ENCODE data around the gene ZNF317. TPM values are rescaled to one million over a fixed set of nuclear protein-coding genes. Genes with fewer than 3 reads are reported as not detected.
A peak's percentile ranks its signal among the peaks of the same experiment; 100 is the strongest.

The ZNF317 gene
- total and polyA plus RNA-seq, 12 donors, result 18.3 to 69.7 (median 28.1) TPM

DNA sequence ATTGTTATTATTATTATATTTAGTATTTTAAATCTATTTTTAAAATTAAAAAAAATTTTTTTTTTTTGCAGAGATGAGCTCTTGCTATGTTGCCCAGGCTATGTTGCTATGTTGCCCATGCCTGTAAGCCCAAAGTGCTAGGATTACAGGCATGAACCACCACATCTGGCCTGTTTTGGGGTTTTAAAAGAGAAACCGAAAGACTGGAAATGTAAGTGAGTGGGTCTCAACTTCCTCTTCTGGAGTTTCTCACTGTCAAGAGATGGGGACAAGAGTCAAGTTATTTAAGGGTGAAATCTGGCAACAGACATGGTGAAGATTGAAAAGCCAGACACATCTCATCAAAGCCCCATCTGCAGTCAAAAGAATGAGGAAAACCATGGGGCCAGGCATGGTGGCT lies 9.2 kb upstream of the ZNF317 start:
- Histone ChIP-seq H3K36me3 (replicated peaks in 1 of 2) (no peaks in the 10 kb centered on the region), H3K4me1 (replicated peaks in 1 of 2) (no peaks in the 10 kb centered on the region), H3K4me3 (no peak overlapping the region), H3K27ac (no peak overlapping the region), H3K27me3 (peaks cover 10% of the 10 kb centered on the region), H3K9me3 (replicated peaks in 1 of 3) (no peaks in the 10 kb centered on the region)
- TF ChIP-seq, protein P1, sequence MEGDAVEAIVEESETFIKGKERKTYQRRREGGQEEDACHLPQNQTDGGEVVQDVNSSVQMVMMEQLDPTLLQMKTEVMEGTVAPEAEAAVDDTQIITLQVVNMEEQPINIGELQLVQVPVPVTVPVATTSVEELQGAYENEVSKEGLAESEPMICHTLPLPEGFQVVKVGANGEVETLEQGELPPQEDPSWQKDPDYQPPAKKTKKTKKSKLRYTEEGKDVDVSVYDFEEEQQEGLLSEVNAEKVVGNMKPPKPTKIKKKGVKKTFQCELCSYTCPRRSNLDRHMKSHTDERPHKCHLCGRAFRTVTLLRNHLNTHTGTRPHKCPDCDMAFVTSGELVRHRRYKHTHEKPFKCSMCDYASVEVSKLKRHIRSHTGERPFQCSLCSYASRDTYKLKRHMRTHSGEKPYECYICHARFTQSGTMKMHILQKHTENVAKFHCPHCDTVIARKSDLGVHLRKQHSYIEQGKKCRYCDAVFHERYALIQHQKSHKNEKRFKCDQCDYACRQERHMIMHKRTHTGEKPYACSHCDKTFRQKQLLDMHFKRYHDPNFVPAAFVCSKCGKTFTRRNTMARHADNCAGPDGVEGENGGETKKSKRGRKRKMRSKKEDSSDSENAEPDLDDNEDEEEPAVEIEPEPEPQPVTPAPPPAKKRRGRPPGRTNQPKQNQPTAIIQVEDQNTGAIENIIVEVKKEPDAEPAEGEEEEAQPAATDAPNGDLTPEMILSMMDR (IDR thresholded peaks at IDR 0.05), result no peak
- no peak for TF ChIP-seq POLR2A (IDR thresholded peaks at IDR 0.05)
- DNase-seq, result no peak
- intact Hi-C loops (cut with DNase I), result loop anchor here in 1 of 2 donors (10.0 kb wide), 2 partner anchors 494 to 664 kb away; partner anchors contain the start of gene ZNF561
- WGBS, 4 donors, result 50 to 81% (median 56%) methylated on average over 1 of the region's 1 CpG

DNA sequence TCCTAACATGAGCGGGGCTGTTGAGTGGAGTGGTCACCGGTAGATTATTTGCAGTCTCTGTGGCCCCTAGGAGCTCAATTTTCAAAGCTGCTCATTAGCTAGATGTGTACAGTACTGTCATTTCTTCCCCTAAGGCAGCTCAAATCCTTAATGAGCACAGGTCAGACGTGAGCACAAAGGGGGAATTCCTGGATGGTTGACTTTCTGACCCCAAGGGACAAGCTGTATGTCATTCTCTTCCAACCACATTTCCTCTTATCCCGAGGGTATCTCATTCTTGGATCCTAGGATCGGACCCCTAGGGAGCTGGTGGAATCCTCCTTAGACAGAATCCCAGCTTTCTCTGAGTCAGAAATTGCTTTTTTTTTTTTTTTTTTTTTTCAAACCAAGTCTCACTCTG lies 7.8 kb upstream of the ZNF317 start:
- peaks cover 10% of the 10 kb centered on the region for H3K27me3 ChIP-seq
- no peaks in the 10 kb centered on the region for H3K9me3 ChIP-seq (replicated peaks in 1 of 3)
- intact Hi-C loops (cut with DNase I), result loop anchor here in 1 of 2 donors (10.0 kb wide), 2 partner anchors 492 to 662 kb away; partner anchors contain the start of gene ZNF561
- no peak for DNase-seq
- WGBS, 4 donors, result 62 to 69% (median 66%) methylated on average over 5 of the region's 5 CpGs
- no peak overlapping the region for H3K27ac ChIP-seq
- no peaks in the 10 kb centered on the region for H3K4me1 ChIP-seq (replicated peaks in 1 of 2)
- no peak overlapping the region for H3K4me3 ChIP-seq
- TF ChIP-seq, protein P1 (IDR thresholded peaks at IDR 0.05), result no peak
- TF ChIP-seq POLR2A (IDR thresholded peaks at IDR 0.05), result no peak
- H3K36me3 ChIP-seq (replicated peaks in 1 of 2), result no peaks in the 10 kb centered on the region

DNA sequence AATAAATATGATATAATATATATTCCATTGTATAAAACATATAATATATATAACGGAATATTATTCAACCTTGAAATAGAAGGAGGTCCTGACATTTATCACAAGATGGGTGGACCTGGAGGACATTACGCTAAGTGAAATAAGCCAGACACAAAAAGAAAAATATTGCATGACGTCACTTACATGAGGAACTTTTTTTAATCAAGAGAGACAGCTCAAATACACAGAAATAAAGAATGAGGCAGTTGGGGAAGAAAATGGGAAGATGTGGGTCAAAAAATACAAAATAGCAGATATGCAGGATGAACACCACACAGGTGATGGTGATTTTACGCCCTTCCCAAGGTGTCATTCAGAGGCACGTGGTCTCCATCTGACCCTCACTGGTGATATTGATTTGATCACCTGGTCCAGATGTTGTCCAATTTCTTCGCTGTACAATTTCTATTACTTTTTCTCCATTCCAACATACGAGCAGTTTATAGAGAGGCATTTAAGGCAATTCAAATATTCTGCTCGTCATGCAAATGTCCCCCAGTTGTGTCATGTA lies 513 bp upstream of the ZNF317 start:
- Histone ChIP-seq H3K9me3 (replicated peaks in 1 of 3) (peaks cover 0 to 3% (median 0%) of the 10 kb centered on the region in 3 donors), H3K4me3 (peak overlapping the region in 3 of 4 donors; percentile 25 to 94 (median 75)), H3K27ac (peak overlapping the region in 4 of 5 donors; percentile 71 to 92 (median 92)), H3K36me3 (replicated peaks in 1 of 2) (no peaks in the 10 kb centered on the region), H3K4me1 (replicated peaks in 1 of 2) (peaks cover 0 to 22% of the 10 kb centered on the region in 2 donors), H3K27me3 (no peaks in the 10 kb centered on the region)
- WGBS, 4 donors, result 26 to 33% (median 30%) methylated on average over 8 of the region's 8 CpGs
- intact Hi-C loops (cut with DNase I), result loop anchor here (10.0 kb wide), 3 partner anchors 485 to 675 kb away; partner anchors contain the start of genes FBXL12 (in 1 of the 2) and ZNF561 (in 1 of the 2)
- TF ChIP-seq, protein P1 (IDR thresholded peaks at IDR 0.05), result no peak
- no peak for TF ChIP-seq POLR2A (IDR thresholded peaks at IDR 0.05)
- DNase-seq, result no peak

DNA sequence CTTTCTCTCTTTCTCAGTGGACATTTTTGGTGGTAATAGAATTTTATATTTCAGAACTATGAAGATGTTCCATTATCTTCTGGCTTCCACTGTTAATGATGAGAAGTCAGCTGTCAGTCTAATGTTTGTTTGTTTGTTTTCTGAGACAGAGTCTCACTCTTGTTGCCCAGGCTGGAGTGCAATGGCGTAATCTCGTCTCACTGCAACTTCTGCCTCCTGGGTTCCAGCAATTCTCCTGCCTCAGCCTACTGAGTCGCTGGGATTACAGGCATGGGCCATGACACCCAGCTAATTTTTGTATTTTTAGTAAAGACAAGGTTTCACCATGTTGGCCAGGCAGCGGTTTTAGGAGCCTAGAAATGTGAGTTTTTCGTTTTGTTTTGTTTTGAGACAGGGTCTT lies 4.7 kb downstream of the ZNF317 start:
- intact Hi-C loops (cut with DNase I), result loop anchor here in 1 of 2 donors (10.0 kb wide), 1 partner anchor 670 kb away; the partner anchor contains the start of gene FBXL12
- no peaks in the 10 kb centered on the region for H3K27me3 ChIP-seq
- WGBS, 4 donors, result 97 to 100% (median 98%) methylated on average over 5 of the region's 5 CpGs

More for the DNA sequence above, 4.7 kb downstream of the ZNF317 start:
- Histone ChIP-seq H3K36me3 (replicated peaks in 1 of 2) (peaks cover 0 to 4% of the 10 kb centered on the region in 2 donors), H3K9me3 (replicated peaks in 1 of 3) (peaks cover 0 to 12% (median 0%) of the 10 kb centered on the region in 3 donors), H3K4me1 (replicated peaks in 1 of 2) (peaks cover 0 to 17% of the 10 kb centered on the region in 2 donors), H3K4me3 (no peak overlapping the region), H3K27ac (no peak overlapping the region)
- DNase-seq, result no peak
- no peak for TF ChIP-seq POLR2A (IDR thresholded peaks at IDR 0.05)
- TF ChIP-seq, protein P1 (IDR thresholded peaks at IDR 0.05), result no peak

Data from adrenal gland (tissue), 12 donors.